Astrocyte of the hippocampus (primary cell): ENCODE measurements around the gene MGMT.

ENCODE experiments used
- DNase-seq: peaks from one replicate; pipeline ENCODE4 v3.0.0; 2011; ENCODE audit warnings: low read depth, low spot score

Gene MGMT

DNA sequence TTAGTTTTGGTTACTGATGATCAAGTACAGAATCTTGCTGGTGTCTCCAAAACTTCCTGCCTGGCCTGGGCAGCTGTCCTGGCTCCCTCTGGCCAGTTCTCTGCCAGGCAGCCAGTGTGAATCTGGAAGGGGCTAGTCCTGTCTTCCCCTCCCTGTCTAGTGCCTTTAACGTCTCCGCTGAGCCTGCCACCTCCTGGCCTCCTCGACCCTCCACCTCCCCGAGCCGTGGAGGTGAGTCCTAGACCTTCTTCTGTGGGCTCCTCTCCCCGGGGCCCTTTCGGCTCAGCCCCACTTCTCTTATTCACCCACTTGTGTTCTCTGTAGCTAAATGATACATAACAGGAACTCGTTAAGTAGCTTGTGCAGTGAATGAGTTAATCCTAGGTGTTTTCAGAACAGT is 218.2 kb downstream of the MGMT start:
- no peak for DNase-seq

DNA sequence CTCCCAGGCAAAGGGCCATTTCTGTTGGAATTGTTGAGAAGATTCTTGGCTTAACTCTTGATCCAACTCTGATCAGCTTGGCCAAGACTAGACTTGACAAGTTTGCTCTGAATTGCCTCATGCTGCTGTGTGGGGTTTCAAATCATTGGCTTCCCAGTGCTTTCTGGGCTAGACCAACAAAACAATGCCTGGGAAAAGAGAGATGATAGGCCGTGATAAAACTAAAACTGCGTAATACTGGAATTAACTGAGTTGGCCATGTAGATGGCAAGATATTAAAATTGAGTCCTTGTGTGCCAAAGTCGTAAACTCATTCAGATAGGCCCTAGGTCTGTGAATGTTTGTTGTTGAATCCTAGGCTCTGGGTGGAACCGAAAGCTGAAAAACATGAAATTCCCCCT is 222.6 kb downstream of the MGMT start:
- DNase-seq, result peak; percentile 38

DNA sequence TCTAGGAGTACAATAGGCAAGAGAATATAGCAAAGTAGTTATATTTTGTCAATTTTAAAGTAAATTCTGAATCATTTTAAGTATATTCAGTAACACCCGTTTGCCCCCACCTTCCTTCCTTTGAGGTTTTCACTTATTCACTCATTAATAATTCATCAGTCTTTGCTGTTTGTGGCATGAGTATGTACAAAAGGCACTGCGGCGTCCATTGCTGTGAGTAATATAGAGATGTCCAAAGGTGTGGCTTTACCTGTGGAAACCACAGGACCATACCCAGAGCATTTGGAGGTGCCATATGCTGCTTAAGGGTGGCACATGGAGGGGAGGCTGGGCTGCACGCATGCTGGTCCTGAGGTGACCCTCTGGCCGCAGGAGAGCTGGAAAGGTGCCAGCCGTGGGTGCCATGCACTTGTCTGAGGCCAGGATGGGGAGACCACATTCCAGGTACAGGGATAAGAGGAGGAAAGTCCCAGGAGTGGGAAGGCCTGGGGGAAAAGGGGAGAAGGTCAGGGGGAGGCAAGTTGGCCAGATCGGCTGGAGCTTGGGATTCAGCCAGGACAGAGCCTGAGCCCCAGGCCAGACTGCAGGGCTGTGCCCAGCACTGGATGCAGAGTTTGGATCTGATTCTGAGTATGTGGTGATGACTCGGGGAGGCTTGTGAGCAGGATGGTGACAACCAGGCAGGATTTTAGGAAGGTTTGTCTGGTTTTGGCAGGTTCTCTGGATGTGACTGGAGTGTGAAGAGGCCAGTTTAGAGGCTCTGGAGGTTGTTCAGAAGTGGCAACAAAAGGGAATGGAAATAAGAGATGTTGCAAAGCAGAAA is 223.4 kb downstream of the MGMT start:
- peak; percentile 68 for DNase-seq

DNA sequence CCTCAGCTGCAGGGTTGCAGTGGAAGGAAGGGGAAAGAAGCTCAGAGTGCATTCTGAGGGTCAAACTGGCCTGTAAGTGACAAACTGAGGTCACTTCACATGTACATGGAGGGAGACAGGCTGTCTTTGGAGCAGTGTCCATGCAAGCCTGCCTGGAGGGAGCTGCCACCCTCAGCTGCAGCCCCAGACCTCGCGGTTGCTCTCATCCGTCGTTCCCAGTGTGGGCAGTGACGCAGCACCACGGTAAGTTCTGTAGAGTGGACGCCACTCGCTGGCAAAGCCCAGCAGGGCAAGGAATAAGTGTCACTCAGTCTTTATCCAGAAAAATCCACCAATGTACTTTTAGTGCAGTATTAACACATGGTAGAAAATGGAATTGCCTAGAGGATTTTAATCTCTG is 225.7 kb downstream of the MGMT start:
- DNase-seq, result no peak

DNA sequence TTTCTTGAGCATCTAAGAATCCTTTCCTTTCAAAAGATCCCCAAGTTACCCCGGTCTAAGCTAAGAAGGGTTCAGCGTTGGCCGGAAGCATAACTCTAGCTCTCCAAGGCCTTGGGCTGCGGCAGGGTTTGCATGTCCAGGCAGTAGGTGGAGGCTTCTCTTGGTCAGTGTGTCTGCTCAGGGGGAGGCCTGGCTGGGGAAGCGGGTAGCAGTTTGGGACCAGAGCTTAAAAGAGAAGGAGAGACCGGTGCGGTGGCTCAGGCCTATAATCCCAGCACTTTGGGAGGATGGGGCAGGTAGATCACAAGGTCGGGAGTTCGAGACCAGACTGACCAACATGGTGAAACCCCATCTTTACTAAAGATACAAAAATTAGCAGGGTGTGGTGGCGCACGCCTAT is 226.3 kb downstream of the MGMT start:
- DNase-seq, result no peak

DNA sequence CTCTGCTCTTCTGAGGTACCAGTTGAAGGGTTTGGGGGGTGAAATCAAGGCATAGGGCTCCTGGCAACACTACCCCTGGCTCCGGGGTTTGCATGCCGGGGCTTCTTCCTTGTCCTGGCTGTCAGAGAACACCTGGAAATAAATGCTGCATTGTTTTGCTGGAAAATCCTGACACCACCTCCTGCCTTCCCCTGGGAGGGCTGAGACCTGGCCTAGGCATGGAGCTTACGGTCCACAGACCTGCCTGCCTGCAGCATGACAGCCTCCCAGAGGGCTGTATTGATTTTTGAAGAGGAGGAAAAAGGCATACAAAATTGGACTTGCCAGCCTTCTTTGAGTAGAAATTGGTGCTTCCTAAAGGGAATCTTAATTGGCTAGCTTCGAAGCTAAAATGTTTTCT is 227.1 kb downstream of the MGMT start:
- no peak for DNase-seq

DNA sequence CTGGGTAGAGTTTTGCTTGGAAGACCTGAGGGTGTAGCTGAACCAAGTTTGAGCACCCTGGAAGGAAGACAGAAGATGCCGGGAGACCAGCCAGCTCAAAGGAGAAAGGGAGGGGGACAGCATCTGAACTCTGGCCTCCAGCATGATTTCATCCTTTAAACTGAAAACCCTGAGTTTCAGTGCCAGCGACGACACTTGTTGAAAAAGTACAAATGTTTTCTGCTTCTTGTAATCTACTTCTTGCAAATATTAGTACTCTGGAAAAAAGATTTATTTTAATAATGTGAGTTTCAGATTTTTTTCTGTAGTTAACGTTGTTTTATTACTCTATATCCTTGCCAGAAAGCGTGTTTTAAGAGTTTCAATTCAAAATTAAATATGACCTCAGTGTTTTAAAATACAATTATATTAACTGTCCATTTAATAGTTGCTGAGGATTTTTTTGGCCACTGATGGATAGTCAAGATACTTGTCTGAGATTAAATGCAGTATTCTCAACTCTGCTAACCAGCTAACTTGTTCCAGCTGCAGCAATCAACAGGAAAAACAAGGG is 227.7 kb downstream of the MGMT start:
- peak; percentile 38 for DNase-seq

DNA sequence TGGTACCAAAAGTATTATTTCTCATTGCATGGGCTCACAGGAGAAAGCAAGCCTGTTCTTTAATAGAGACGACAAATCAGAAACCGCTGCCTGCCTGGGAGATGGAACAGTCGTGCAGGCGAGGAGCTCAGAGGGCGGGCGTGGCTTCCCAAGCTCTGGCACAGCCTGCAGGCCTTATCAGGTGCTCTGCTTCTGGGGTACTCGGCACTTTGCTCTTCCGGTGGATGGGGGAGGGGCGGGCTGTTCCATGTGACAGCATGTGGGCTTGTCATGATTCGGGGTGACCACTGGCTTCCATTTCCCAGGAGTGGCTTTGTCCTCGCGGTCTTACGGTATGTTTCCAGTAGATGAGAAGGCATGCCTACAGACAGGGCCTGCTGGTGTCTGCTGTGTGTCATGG is 228.6 kb downstream of the MGMT start:
- no peak for DNase-seq

DNA sequence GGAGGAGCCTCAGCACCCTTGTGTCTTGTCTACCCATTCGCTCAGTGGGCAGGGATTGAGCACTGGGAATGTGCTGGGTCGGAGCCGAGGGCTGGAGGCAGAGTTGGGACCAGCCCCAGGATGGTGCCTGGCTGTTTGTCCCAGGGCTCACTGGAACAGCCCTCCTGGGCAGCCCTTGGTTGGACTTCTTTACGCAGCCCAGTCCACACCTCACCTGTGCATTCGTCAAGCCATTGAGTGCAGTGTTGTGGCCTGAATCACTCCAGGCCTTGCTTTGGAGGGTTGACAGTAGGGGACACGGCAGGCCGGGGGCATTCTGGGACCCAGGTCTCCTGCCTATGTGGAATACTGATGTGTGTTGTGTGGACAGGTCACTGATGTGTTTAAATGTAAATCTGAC is 229.6 kb downstream of the MGMT start:
- DNase-seq, result no peak

DNA sequence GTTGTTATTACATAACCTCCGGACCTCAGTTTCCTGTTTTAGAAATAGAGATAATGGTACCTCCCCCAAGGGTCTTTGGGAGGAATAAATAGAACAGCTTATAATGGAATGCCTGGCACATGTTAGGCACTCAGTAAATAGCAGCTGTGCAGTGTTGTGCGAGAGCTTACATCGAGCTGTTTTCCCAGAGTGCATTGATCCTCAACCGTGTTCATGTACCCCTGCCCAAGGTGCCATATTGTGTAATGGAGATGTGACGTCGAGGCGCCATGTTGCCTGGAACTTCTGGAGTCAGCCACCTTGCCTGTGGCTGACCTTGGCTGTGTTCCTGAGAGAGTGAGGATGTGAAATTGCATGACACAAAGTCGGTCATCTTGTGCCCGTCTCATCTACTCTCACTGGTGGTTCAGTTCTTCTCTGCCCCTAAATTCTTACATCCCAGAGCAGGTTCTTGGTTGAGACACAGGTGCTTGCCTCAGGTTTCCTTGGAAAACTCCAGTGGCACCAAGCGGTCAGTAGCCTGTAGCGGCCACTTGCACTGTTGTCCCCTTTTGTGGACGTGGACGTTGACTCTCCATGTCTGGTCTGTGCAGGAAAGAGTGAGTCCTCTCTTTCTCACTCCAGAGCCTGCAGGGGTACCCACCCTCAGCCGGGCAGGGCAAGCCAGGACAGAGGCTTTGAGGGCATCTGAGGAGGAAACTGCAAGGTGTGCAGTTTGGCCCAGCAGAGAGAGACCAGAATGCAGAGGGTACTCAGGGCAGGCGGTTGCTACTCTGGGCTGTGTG is 230.6 kb downstream of the MGMT start:
- no peak for DNase-seq

DNA sequence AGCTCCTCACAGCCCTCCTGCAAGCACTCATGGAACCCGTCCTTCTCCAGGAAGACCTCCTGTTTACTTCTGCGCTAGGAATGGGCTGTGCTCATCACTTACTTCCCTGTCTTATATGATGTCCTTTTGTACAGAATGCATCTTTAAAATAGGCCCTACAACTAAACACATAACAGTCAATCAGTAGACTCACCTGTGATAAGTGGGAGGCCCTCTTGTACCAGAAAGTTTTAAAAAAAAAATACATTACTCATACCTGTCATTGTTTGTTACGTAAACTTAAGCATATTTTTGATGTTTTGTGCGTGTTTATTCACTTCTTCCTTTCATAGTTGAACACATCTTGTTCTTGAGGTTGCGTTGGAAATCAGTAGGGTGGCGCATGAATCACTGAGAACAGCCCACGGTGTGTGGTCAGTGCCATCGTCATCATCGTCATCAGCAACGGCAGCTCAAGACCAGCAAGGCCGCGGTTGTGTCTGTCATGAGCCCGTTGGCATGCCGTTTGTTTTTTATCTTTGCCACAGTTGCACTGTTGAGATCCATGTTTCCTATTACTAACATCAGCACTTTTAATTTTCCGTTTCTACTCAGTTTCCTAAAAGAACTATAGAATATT is 232.8 kb downstream of the MGMT start:
- DNase-seq, result no peak

DNA sequence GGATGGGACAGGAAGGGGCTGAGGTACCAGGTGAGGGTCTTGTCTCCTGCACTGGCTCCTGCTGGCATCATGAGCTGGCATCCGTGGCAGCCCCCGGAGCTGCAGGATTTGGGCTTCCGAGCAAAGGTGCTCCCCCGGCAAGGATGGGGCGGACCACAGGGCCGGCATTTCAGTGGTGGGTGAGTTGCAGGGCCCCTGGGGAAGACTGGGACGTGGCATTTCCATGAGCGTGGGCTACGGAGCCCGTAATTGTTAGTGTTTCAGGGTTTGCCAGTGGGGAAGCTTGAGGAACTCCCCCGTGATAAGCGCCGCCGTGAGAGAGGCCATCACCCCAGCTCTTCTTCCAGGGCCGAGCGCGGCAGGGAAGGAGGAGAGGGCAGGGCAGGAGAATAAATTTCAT is 235.6 kb downstream of the MGMT start:
- no peak for DNase-seq

DNA sequence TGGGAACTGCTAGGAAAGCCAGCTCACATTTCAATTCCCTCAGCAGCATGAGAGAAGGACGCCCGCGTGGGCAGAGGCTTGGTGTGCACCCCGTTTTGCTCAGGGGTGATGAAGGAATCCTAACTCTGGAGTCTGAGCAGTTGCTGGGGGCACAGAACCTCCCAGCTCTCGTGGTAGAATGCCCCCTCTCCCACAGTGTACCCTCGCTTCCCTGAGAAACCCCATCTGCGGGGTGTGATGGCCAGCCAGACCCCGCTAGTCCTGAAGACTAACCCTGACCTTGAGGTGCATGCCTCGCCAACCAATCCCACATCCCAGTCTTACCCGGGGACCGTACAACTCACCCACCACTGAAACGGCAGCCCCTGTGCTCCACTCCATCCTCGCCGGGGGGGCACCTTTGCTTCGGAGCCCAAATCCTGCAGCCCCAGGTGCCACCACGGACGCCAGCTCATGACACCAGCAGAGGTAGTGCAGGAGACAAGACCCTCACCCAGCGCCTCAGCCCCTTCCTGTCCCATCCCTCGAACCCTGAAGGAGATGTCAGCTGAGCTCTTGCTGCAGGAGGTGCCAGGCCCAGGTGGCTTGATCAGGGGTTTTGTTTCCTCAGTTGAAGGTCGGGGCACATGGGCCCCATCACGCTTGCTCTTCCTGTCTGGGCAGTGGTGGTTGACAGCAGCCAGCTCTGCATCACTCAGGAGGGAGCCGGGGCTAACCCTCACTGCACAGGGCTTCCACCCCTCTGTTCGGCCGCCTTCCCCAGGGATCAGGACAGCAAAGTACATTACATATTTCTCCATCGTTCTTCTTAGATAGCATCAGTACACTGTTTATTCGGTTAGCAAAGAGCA is 236.5 kb downstream of the MGMT start:
- no peak for DNase-seq

DNA sequence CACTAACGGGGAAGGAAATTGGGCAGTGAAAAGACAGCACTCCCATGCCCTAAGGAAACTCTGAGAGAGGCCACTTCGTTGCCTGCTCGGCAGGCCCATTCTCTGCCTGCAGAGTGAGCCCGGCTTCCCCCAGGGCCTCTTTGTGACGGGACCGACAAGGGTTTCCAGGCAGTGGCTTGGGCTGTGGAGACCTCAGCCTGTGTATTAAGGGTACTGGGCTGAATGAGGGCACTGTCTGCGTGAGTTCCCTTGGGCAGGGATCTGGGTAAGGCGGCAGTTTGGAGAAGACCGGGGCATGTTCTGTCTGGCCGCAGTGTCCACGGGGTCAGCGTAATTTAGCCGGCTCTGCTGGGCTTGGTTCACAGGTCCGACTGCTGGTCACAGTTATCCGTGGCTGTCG is 237.2 kb downstream of the MGMT start:
- DNase-seq, result no peak

DNA sequence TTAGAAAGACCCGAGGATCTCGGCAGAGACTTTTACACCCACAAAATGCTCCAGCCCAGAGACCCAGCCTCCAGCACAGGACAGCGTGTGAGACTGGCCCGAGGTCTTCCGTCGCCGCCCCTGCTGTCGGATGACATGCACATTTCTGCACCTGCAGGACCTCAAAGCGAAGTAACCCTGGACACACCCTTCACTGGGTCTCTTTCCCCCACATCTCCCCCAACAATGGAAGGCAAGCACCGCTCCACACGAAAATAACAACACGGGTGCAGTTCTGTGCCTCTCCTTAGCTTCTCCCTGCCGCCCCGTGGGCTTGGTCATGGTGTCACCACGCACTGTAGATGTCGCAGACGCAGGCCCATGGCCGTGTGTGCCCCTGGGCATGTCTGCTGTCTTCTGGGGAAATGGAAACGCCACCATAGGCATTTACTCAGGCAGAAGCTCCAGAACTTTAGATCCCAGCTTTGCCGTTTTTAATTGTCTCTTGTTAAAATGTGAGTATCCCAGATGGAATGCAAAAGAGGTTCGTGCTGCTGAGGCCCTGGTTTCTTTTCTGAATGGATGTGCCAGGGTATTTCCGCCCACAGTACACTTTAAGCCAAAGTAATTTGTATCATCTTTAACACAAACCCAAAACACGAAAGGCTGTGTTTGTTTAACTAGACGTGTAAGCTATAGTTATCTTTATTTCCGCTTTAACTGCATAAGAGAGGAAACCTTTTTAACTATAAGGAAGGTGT is 237.9 kb downstream of the MGMT start:
- DNase-seq, result peak; percentile 51

DNA sequence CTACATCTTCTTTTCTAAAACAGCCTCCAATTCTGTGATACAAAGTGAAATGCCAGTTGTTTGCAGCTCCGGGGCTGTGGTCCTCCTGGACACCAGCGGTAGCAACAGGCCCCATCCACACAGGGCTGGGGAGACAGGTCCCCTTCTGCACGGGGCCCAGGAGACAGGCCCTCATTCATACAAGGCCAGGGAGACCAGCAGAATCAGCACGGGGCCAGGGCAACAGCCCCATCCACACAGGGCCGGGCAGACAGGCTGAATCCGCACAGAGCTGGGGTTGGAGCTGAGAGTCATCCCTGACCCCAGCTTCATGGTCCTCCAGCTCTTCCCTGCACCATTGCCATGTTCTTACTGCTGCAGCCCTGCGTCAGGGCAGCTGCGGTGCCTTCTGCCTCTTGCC is 238.6 kb downstream of the MGMT start:
- no peak for DNase-seq

DNA sequence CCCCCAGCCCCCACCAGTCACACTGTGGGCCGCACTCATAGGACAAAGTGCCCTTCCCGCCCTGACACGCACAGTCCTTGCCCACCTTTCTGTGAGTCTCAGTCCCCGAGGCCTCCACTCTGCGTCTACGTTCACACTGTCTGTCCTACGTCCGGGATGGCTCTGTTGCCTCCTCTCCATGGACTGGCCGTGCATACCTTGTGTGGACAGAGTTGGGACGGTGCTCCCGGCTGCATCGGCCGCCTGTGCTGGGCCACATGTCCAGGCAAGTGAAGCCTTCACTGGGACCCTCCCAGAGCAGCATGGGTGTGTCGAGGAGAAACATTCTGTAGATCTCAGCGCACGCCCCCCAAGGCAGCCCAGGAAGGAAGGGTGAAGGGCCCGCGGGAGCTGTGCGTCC is 239.0 kb downstream of the MGMT start:
- no peak for DNase-seq

DNA sequence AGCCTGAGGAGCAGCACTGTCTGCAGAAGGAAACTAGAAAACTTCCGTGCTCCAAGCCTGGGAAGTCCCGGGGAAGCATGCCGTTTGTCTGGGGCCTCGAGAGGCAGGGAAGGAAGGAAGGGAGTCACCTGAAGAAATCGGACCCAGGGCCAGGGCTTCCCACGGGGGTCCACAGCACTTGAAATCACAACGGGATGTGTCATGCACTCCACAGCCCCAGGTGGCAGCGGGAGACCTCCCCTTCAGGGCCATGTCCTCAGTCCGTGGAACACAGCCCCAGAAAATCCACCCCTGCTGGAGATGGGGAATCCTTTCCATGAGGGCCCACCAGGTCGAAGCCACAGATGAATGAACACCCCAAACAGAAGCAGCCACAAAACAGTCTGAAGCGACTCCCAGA is 239.5 kb downstream of the MGMT start:
- no peak for DNase-seq

DNA sequence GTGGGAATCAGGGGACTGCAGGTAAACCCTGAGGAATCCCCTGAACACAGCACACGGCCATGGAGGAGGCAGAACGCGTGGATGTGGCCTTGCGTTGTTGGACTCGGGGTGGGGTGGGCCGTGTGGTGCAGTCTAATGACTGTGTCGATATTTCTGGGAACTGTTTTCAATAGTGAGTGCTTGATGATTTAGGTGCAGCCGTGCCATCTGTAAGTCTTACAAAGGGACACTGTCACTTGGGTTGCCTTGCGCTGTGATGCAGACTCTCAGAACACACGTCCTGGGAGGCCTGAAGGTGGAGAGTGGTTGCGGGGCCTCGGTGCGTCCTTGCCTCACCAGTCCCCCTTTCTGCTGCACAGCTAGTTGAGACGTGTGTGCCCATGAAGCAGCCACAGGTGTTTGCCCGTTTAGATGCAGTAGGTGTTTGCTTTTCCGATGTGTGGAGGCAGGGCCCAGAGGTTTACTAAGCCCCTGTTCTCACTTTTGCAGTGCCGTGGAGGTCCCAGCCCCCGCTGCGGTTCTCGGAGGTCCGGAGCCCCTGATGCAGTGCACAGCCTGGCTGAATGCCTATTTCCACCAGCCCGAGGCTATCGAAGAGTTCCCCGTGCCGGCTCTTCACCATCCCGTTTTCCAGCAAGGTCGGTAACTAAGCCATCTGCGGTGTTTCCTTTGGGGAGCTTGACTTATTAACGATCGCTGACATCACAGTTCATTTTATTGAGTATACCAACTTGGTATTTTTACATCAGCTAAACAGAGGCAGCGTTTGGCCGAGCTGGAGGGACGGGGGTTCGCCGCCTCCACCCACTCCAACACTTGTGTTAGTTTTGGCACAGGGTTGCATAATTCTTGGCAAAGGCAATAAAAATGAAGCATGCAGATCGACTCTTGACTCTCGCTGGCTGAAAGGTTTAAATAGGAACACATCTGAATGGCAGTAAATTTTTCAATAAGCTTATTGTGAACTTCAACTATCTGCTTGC is 240.7 kb downstream of the MGMT start:
- peak; percentile 42 for DNase-seq

DNA sequence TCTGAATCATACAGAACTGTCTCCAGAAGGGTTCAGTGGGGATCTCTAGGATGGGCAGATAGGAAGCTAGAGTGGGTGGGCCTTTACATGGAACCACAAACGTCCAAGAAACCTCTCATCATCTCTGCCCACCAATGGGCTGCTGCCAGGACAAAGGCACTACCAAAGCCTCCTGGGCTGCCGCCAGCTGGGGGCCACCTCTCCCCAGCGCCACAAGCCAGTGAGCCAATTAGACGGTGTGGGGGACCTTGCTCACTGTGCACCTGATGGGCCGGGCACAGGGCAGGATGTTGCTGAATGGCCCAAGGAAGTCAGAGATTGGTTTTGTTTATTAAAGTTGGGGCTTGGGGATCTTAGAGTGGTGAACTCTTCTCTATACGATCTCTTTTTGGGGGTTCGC is 242.1 kb downstream of the MGMT start:
- DNase-seq, result no peak
